ENCODE results near the gene CDIPT.

DNA sequence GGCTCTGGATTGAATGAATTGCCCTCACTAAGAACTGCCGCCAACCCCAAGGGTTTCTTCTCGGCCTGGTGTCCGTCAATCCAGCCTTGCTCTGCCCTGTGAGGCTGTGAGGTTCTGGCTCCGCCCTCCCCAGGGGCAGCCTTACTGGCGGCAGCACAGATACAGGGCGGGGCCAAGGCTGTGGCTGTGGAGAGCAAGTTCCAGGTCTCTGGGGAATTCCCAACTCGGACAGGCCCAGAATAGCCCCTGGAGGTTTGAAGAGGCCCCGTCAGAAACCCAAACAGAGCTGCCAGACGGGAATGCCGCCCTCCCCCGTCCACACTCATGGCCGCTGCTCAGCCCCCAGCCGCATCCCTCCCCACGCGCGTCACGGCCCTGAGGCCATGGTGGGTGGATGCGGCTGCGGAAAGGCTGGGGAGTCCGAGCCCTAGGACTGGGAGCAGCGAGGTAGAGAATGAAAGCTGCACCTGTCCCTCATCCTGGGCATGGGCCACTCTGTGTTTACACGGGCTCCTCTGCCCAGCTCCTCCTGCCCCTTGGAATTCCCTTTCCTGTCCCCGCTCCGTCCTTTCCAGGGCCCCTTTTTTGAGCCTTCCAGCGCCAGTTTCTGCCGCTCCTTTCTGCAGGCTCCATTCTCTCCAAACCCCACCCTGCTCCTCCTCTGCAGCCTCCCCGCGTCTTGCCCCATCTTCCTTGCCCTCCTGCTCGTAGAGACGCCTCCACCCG, 51.7 kb downstream of the CDIPT start:
- TF ChIP-seq, protein P1, sequence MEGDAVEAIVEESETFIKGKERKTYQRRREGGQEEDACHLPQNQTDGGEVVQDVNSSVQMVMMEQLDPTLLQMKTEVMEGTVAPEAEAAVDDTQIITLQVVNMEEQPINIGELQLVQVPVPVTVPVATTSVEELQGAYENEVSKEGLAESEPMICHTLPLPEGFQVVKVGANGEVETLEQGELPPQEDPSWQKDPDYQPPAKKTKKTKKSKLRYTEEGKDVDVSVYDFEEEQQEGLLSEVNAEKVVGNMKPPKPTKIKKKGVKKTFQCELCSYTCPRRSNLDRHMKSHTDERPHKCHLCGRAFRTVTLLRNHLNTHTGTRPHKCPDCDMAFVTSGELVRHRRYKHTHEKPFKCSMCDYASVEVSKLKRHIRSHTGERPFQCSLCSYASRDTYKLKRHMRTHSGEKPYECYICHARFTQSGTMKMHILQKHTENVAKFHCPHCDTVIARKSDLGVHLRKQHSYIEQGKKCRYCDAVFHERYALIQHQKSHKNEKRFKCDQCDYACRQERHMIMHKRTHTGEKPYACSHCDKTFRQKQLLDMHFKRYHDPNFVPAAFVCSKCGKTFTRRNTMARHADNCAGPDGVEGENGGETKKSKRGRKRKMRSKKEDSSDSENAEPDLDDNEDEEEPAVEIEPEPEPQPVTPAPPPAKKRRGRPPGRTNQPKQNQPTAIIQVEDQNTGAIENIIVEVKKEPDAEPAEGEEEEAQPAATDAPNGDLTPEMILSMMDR (IDR thresholded peaks at IDR 0.05): no peak
- TF ChIP-seq EZH2phosphoT487 (IDR thresholded peaks at IDR 0.05): no peak
